Activated CD8-positive, alpha-beta memory T cell treated with anti-CD3 and anti-CD28 coated beads, Interleukin-2, amount 50 U/mL, for 24 hours (primary cell): ENCODE data around the gene ARHGEF12.

ENCODE experiments used
- DNase-seq: peaks from one replicate; pipeline ENCODE4 v3.0.0-alpha.2; 2020; ENCODE audit errors: extremely low read depth

The ARHGEF12 gene

DNA sequence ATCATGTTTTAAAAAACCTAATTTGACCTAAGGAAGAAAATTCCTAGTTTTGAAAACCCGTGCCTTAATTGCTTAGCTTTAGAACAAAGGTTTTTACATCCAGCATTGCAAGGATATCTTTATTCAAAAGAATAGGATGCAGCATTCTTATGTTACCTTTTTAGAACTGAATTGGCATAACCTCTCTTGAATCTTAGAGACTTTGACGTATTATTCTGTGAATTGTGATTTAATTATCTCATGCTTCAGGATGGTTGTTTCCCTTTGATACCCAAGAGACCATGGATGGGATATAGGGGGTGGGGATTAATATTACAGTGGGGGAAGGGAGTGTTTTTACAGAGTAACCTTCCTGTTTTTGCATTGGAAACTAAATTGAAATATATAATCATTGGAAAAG lies 49.4 kb downstream of the ARHGEF12 start:
- no peak for DNase-seq

DNA sequence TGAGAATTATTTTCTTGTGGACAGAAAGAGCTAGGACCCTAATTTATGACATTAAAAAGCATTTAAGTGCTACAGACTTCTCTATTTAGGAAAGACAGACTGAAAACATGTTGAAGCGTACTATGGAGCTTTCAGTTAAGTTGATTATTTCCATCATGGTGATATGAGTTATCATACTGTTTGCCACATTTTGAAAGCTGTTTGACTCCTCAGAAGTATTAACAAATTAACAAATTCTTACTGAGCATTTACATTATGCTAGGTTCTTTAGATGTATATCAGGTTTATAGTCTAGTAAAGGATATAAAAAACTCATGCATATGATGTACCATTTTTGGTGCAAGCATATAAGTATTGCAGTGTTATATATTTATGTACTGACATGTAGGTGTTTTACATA lies 50.1 kb downstream of the ARHGEF12 start:
- no peak for DNase-seq

DNA sequence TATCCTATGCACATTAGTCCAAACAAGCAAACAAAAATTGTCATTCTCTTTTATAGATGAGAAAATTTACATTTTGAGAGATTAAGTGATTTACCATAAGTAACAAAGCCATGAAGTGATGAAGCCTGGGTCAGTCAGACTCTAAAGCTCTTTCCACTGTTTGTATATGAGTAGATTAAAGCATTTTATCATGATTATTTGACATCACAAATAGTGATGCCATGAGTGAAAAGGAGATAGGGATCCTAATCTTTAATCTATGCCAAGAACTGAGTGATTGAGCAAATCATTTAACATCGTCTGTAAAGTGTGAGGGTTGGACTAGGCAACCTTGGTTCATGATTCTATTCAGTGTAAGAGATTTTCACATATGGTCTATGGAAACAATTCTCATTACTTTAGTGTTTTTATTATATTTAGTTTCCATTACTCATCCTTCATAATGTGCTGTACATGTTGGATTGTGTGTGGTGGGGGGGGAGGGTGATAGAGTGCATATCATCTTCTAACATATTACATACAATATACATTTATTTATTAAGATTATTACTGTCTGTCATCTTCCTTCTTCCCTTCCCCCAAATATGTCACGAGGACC lies 50.7 kb downstream of the ARHGEF12 start:
- DNase-seq = no peak

DNA sequence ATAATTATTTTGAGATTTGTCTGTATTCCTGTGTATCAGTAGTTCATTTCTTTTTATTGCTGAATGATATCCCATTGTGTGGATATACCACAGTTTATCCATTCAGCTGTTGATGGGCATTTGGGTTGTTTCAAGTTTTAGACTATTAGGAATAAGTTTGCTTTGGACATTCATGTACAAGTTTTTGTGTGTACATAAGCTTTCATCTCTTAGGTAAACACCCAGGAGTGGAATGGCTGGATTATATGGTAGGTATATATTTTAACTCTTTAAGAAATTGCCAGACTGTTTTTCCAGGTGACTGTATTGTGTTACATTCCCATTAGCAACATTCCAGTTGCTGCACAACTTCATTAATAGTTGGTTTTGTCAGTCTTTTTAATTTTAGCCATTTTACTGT lies 52.0 kb downstream of the ARHGEF12 start:
- DNase-seq = no peak

DNA sequence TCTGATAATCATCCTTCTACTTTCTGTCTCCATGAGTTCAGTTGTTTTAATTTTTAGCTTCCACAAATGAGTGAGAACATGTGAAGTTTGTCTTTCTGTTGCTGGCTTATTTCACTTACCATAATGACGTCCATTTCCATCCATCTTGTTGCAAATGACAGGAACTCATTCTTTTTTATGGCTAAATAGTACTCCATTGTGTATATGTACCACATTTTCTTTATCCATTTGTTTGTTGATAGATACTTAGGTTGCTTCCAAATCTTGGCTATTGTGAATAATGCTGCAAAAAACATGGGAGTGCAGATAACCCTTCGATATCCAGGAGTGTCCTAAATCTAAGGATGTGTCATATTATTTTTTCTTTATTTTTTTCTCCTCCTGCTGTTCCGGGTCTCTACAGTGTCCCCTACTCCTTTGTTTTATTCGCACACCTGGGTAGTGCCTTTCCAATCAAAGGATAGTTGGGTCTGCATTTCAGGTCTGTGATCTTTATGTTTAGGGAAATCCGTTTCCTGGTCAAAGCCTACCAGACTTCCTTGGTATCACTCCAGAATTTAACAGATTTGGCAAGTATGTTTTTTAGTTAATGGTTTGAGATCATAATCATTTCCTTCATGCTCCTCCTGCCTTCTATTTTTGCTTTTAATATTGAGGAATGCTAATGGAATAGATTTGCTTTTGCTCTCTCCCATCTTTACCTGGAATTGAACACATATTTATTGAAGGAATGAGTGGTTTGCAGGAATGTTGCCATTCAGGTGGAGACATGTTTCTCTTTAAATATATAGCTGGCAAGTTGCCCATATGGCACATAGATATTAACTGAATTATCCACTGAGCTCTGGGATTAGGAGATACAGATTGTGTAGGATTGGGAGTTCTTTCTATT lies 53.7 kb downstream of the ARHGEF12 start:
- DNase-seq = no peak

DNA sequence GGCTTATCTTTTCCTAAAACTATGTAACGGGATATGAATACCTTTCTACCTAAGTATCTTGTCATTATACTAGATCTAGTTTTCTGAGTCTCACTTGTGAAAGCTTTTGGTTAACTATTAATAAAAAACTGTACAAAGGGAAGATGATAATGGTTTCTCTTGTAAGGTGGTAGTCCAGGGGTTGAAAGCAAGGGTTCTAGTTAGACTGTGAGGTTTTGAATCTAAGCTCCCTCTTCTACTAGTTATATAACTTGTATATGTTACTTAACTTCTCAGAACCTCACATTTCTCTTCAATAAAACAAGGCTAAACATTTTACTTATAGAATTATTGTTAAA lies 54.3 kb downstream of the ARHGEF12 start:
- DNase-seq = no peak

DNA sequence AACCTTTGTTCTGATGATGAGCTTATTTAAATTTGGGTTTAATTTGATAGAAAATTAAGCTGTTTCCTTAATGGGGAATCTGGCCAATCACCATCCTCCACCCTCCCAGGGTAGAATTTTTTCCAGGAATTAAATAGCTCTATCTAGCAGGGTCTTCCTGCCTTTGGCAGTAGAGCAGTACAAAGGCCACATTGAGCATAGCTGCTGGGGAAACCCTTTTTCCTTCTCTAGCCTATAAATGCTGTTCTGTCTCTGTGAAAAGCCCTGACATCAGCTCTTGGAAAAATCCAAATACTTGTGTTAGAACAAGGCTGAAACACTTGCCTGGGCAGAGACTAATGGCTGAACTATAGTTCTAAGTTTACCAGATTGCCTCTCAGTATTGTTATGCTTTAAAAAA lies 55.1 kb downstream of the ARHGEF12 start:
- DNase-seq = no peak

DNA sequence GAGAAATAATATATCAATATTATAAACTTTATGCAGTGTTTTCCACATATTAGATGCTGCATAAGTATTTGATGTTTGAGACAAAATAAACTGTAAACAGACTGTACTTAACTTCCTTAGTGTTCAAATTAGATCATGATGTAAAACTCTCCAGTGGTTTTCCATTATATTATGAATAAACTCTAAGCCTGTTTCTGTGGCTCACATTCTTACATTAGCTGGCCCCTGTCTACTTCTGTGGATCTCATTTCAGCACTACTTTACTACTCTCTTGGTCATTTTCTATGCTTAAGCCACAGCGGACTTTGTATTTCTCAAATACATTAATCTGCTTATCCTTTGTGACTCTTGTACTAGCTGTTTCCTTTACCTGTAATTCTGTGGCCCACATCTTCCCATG lies 55.6 kb downstream of the ARHGEF12 start:
- DNase-seq = no peak

DNA sequence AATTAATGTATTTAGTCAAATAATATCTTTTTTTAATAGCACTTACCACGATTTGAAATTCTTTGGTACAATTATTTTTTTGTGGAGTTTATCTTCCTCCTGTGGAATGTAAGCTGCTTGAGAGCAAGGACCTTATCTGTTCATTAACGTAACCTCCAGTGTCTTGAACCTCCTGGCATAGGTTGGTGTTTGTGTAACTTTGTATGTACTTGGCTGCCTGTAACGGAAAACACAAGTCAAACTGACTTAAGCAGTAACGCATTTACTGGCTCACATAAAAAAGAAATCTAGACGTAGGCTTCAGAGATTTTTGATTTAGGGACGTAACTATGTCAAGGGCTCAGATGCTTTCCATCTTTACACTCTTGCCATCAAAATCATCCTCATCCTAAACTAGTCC lies 56.1 kb downstream of the ARHGEF12 start:
- no peak for DNase-seq

DNA sequence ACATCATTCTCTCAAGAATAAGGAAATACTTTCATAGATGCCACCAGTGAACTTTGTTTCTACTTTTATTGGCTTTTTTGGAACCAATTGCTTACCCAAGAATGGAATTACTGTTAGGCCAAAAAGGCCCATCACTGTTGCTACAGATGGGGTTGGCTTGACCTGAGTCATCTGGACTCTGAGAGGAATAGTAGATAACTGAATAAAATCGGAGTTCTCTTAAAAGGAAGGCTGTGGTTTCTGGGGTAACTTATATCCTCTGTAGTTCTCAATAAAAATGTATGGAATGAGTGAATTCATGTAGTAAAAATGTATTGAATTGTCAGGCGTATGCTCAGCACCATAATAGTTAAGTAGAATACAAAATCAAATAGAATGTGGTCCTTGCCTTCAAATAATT lies 56.6 kb downstream of the ARHGEF12 start:
- DNase-seq = no peak

DNA sequence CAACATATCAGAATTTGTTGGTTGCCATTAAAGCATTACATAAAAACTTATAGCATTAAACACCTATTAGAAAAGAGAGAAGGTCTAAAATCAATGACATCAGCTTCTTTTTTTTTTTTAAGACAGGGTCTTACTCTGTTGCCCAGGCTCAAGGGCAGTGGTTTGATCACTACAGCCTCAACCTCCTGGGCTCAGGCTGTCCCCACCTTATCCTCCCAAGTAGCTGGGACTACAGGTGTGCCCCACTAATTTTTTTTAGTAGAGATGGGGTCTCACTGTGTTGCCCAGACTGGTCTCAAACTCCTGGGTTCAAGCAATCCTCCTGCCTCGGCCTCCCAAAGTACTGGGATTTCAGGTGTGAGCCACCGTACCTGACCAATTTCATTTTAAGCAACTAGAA lies 57.9 kb downstream of the ARHGEF12 start:
- no peak for DNase-seq

DNA sequence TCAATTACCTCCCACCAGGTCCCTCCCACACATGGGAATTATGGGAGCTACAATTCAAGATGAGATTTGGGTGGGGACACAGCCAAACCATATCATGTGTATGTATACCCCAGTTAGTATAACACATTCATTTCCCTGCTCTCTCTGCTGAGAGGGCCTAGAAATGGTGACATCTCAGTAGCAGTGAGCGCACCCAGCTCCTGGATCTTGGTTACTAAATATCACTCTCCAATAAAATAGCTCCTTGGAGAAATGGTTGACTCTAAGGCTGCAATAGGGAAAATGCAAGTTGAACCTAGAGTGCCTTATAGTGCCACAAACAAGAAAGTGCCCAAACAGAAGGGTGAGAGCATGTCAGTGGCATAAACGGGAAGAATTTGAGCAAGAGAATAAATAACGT lies 59.6 kb downstream of the ARHGEF12 start:
- no peak for DNase-seq

DNA sequence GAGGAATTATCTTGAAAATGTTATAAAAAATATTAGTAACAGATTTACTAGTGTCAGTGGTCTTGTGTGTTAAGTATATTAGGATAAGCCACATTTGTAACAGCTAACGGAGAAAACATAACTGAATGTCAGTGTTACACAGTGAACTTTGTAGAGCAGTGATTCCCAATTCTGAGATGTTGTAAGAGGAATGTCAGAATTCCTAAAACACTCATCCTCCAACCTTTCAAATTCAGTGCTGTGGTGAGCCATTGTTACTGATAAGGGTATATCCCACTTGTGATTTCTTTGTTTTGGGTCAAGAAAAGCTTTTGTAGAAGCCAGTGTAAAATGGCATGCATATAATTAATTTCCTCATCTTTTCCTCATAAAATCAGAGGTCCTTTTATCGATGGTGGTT lies 61.9 kb downstream of the ARHGEF12 start:
- no peak for DNase-seq

DNA sequence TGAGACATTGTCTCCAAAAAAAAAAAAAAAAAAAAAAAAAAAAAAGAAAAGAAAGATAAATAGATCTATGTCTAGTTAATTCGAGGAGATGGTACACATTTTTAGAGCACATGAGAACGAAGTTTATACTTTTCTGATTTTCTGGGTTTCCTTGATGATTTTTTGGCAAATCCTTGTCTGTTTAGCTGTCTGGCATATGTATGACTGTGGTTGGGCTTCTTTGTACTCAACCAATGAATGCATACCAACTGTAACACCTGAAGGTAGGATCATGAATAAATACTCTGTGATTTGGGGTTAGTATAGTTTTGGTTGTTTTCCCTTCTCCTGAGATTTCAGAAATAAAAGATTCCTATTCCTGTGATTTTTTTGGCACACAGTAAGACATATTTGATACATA lies 63.1 kb downstream of the ARHGEF12 start:
- DNase-seq = no peak

DNA sequence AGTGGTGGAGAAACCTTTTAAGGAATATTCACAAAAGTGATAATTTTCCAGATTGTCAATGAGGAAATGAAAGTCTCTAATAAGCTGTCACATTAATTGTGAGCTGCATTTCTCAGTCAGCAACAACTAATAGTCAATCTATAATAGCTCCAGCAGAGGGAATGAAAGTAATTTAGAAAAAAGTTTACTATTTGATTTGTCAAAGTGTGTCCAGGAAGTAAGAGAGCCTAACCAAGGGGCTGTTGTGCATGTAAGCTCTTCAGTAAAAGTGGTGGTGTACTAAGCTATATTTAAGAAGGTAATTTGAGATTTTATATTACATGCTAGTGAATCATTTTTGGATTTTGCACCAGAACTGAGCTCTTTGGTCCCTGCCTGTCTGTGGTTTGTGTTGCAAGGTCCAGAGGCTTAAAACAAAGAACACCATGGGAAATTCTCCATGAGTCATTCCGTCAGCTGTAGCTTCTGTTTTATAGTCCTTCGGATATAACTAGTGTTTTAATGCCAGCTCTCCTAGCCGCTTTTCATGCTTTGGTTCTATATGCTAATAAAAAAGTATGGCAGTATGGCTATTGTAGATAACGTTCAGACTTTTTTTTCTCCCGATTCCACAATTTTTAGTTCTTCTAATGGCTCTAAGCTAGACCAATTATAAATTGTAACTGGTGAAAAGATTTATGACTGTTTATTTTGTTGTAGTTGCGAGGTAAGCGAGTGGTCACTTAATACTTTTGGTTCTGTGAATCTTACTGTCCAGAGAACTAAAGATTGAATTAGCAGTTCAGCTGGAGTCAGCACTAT lies 64.6 kb downstream of the ARHGEF12 start:
- DNase-seq = no peak

DNA sequence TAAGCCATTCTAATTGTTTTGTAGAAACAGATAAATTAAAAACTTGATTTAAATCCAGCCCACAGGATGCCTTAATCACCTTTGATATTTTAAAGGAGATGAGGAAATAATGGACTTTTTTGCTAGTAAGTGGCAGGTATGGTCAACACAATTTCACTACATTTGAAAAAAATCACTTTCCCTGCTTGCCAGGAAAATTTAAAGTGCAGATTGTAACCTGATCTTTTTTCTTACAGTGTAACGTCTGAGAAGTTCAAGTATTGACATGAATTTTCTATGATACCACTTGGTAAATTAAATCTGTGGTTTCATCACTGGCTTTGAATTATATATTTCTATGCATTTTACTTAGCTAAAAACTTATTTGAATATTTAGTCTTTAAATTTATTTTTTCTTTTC lies 65.3 kb downstream of the ARHGEF12 start:
- DNase-seq = no peak

DNA sequence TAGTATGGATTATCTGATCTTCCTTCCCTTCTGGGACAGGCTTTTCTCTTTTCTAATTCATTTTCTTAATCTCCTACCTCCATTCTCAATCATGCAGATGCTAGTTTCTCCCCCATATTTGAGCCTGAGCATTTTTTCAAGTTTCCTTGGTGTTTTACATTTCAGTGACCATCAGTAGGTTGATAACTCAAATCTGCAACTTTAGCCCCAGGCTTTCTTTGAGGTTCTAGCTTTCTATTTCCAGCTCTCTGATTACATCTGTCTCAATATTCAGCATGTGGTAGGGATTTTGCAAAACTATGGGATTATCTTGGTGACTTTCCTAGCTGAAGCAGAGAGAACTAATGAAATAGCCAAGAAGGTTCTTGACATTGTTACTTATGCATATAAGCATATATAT lies 67.8 kb downstream of the ARHGEF12 start:
- DNase-seq = no peak

DNA sequence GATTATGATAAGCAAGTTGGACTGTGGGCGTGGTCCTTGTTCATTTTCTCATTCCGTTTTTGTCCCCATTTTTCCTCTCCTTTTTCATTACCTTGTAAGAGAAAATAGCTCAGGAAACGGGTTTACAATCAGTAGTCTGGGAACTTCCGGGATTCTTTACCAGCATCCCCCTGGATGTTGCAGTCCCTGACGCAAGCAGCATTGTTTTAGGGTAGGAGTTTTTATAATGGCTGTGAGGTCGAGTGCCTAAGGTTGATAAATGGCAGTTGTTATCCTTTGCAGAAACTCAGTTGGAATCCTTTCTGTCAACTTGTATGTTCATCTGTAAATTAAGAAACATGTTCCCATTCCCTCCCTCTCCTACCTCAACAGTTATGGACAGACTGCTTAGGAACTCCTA lies 68.3 kb downstream of the ARHGEF12 start:
- no peak for DNase-seq

DNA sequence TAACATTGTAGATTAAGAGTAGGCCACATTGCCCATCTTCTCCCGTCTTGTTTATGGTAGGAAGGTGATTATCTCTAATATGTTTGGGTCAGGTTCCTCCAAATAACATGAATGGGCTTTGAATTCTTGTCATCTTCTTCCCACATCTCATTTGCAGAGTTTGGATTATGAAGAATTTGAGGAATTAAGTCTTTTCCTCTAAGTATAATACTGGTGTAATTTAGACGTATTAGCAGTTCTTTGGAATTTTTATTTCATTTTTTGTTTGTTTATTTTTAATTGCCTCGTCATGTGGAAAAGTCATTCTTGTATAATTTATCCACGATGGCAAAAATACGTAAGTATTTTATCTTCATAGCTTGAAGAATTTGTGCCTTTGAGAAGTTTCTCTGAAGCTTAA lies 73.4 kb downstream of the ARHGEF12 start:
- DNase-seq = no peak

DNA sequence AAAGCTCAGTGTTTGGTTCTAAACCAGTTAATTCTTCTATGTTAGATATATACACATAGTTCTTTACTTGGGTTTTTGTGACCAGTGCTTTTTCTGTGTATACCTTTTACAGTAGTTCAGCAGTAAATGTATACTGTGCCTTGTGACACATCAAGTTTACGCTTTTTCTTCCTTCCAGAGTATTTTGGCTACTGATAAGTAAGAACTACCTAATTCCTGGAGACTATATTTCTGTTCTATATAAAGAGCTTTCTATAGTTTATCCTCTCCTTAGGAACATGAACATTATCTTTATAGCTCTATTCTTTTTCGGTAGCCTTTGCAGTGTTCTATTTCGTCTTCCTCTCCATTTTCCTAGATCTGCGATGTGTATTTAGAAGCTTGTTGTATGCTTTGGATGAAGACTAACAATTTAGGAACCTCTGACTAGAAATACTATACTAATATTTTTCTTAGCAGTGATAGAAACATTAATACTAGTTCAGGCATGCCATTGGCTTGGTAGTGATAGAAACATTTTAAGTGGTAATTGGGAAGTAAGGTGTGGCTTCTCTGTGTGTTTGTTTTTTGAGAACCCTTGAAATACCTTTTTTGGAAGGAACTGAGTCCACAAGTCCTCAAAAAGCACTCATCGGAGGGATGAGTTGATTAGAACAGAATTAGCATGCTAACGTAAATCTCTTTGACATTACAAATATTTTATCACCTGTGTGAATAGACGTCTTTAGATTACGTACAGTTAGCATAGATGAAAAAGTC lies 74.6 kb downstream of the ARHGEF12 start:
- no peak for DNase-seq

DNA sequence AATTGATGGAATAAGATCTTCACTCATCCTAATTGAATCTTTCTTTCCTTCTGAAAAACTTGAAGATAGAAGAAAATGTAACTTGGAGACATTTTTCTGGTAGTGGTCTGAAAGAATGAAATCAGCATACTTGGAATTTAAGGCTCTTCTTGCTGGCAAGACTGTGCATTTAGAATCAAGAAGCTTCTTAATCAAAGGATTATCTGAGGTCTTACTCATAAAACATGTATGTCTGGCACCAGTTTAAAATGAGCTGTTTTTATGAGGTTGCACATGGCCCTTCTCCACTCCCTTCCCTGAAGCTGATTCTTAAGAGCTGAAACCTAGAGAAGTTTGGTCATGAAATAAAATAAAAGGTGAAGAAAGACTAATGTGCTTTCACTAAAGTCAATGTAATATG lies 77.3 kb downstream of the ARHGEF12 start:
- DNase-seq = no peak

DNA sequence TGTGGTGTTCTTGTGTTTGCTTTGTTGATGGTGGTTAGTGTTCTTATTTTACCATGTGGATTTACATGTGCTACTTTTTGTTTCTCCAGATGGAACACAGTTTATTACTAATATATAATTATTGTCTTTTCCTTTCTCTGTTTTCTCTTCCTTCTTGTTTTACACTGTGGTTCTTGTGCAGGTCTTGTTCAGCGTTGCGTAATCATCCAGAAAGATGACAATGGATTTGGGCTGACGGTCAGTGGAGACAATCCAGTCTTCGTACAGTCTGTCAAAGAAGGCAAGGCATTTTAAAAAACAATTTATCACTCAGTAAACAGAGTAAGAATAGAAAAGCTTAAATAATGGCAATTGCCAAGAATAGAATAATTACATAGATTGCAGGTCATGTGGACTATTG lies 84.4 kb downstream of the ARHGEF12 start:
- no peak for DNase-seq
